NAMALWA (cell line): Measurements from ENCODE around the gene FOXE3.
"Not testable (repeated sequence)": the region's sequence is repeated elsewhere in the genome, so short reads cannot be mapped to it uniquely, and the experiment has no call there.

ENCODE experiments used
- DNase-seq: peaks from one replicate; pipeline ENCODE4 v3.0.0-alpha.2; 2015; ENCODE audit warnings: low spot score

Gene FOXE3

DNA sequence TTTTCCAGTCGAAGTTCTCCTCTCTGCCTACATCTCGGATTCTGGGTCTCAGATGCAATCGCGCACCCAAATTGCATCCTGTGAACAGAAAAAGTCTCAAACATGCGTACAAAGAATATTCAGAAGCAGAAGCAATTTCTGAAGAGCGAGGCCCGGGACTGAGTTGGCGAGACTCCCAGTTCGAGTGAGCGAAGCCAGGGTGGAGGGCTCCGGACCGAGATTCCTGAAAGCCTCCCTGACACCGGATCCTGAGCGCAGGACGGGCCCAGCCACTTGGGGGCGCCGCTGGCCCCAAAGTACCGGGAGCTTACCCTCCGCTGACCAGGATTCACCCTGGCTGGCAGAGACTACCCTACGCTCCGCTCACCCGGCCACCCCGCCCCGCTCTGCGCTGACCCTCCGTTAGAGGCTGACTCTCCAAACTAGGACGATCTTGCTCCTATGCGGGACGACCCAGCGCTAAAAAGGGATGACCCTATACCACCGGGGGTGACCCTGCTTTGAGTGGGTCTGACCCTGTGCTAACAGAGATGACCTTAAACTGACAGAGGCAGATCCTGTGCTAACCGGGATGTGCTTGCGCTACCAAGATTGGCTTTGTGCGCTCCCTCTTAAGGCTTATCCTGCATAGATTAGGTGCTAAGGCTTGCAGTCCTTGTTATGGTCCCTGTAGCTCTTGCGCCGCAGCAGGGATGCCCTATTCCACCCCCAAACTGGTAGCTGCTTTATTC lies 33.9 kb downstream of the FOXE3 start:
- DNase-seq: no peak

DNA sequence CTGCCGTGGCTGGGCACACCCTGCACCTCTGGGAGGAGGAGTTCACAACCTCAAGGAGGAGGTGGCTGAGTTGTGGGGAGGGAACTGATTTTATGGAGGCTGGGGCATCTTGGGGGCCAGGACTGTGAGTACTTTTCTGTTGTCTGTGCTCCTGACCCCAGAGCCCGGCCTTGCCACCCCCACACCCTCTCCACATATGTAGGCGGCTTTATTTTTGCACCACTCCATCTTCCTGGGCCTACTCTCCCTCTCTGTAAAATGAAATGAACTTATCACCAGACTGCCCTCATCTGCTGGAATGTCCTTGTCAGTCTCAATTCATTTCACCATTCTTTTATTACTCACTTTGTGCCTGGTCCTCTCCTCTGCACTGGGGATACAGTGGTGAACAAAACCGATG lies 34.5 kb downstream of the FOXE3 start:
- DNase-seq: no peak

DNA sequence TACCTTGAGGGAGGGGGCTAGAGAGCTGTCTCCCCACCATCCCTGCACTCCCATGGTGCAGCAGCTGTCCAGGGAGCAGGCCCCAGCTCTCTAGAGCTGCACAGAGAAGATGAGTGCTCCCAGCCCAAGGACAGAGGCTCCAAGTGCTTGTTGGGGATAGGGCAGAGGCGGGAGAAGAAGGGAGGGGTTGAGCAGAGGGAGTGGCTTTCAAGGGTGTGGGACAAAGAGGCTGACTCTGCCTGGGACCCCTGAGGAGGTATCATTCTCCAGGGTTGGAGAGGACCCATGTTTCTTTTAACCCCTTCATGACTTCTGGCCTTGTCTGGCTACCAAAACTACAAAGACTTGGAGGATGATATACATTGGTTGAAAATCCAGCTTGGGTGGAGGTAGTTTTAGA lies 36.3 kb downstream of the FOXE3 start:
- no peak for DNase-seq

DNA sequence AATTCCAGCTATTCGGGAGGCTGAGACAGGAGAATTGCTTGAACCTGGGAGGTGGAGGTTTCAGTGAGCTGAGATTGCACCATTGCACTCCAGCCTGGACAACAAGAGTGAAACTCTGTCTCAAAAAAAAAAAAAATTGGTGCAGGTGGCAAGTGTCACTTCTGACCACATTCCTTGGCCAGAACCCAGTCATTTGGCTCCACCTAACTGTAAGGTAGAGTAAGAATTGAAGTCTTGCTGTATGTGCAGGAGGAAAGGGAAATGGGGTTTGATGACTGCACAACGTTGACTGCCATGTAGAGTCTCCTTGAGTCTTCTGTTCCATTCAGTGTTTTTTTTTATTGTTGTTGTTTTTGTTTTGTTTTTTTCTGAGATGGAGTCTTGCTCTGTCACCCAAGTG lies 37.8 kb downstream of the FOXE3 start:
- DNase-seq: not testable (repeated sequence)

DNA sequence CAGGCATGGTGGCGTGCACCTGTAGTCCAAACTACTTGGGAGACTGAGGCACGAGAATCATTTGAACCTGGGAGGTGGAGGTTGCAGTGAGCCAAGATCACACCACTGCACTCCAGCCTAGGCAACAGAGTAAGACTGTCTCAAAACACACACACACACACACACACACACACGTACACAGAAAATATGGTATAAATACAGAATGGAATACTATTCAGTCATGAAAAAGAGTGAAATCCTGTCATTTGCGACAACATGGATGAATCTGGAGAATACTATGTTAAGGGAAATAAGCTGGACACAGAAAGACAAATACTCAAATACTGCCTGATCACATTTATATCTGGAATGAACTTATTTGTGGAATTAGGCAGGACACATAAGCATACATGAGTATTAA lies 40.2 kb downstream of the FOXE3 start:
- DNase-seq: no peak

DNA sequence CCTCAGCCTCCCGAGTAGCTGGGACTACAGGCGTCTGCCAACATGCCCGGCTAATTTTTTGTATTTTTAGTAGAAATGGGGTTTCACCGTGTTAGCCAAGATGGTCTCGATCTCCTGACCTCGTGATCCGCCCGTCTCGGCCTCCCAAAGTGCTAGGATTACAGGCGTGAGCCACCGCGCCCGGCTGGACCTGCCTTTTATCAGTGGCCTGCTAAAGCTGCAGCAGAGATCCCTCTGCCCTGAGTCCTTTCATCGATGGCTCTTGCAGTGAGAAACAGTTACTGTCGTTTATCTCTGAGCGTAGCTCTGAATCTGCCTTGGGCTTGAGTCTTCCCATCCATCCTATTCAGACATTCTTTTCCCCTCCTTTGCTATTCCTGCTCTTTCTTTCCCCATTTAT lies 41.5 kb downstream of the FOXE3 start:
- DNase-seq: not testable (repeated sequence)

DNA sequence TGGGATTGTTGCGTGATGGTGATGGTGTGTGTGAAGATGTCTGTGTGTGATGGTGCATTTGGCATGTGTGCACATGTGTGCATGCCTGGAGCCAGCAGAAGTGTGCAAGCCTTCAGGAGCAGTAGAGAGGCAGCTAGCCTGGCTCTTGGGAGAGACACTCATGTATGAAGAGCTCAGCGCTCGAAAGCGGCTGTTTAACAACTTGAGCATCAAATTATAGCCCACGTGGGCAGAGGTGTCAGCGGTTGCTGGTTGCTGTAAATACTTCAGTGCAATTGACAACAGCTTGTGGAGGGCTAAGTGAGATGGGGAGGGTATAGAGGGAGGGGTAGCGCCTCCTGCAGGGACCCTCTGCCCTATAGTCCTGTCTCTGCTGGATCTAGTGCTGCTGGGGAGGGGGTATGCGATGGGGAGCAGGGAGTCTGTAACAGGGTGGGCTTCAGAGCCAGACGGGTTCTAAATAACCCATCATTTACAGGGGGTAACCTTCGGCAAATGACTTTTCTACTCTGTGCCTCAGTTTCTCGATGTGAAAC lies 43.2 kb downstream of the FOXE3 start:
- no peak for DNase-seq

DNA sequence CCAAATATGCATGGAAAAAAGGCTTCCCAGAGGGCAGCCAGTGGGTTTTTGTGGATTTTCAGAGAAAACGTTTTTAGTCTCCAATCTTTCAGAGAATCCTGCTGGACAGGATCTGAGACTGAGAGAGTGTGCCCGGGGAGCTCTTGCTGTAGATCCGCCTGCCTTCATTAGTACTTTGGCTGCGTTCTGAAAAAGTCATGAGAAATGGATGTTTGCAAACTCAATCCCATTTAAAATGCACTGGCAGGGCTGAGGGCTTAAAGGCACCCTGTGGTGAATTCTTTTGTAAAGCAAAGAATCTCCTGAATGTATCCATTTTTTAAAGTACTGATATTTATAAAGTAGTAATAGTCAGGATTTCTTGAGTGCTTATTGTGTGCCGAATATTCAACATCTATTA lies 44.0 kb downstream of the FOXE3 start:
- no peak for DNase-seq

DNA sequence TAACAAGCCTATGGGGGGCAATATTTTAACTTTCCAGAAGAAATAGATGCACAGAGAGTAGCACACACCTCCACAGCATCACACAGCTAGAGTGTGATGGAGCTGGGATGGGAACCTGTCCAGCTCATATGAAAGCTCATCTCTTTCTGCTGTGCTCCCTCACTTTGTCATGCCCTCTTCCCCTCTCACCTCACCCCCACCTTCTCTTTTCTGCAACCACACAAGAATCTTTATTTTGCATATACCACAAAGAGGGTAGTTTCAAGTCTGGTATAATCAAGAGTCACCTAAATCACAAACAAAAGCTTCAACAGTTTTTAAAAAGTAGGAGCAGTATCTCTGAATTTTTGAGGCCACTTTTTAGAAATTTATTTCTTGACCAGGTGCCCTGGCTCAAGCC lies 44.4 kb downstream of the FOXE3 start:
- no peak for DNase-seq

DNA sequence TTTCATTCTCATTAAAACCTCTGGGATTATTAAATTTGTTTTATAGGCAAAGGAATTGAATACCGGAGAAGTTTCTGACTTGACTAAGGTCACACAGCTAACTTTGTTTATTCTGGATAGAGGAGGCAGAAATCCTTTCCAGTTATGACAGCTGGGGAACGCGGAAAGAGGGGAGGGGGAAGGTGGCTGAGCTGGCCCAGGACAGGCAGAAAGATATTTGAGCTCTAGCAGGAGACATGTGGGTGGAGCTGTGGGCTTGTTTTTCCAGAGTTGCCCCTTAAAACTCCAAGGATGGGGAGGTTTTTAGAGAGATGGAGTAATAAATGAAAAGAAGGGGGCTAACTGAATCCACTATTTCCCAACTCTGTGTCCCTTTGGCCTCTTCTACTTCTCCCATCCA lies 49.5 kb downstream of the FOXE3 start:
- no peak for DNase-seq
